AG09319 (cell line): ENCODE data around the gene TRIM2.

Source experiments
- DNase-seq: peaks from one replicate; pipeline ENCODE4 v3.0.0-alpha.2; 2010; ENCODE audit warnings: low read depth; ENCODE audit errors: extremely low read depth
- CTCF ChIP-seq: IDR thresholded peaks from 2 replicates; pipeline ENCODE4 v1.5.1; 2011; ENCODE audit warnings: low read depth, mild to moderate bottlenecking, inconsistent platforms, low read length, moderate library complexity

TRIM2 gene

GRCh38 chr4:153266988-153267387, 62.7 kb downstream of the TRIM2 start:
- DNase-seq: no peak
- no peak for TF ChIP-seq CTCF

GRCh38 chr4:153267890-153268289, 63.6 kb downstream of the TRIM2 start:
- DNase-seq: no peak
- no peak for TF ChIP-seq CTCF

- no peak for TF ChIP-seq CTCF
These were observed 64.1 kb downstream of the TRIM2 start for GRCh38 chr4:153268295-153268694.

GRCh38 chr4:153269218-153269990, 65.2 kb downstream of the TRIM2 start:
- DNase-seq: no peak
- TF ChIP-seq CTCF: no peak

More at GRCh38 chr4:153268295-153268694, 64.1 kb downstream of the TRIM2 start:
- DNase-seq: no peak

GRCh38 chr4:153270361-153270760, 66.1 kb downstream of the TRIM2 start:
- no peak for TF ChIP-seq CTCF

GRCh38 chr4:153271820-153272219, 67.6 kb downstream of the TRIM2 start:
- TF ChIP-seq CTCF: no peak

More at GRCh38 chr4:153270361-153270760, 66.1 kb downstream of the TRIM2 start:
- no peak for DNase-seq

GRCh38 chr4:153273751-153274150, 69.5 kb downstream of the TRIM2 start:
- TF ChIP-seq CTCF: no peak
- no peak for DNase-seq

More at GRCh38 chr4:153271820-153272219, 67.6 kb downstream of the TRIM2 start:
- no peak for DNase-seq
